Brain microvascular endothelial cell (primary cell): ENCODE measurements around the gene LAMP1.

Experiments used
- DNase-seq: peaks from one replicate; pipeline ENCODE4 v3.0.0-alpha.2; 2020
- H3K27ac ChIP-seq: fragments of 250-450 bp; sonication (Bioruptor Pico); 2 replicates; pipeline ENCODE4 v1.5.1; 2020; ENCODE audit warnings: mild to moderate bottlenecking, moderate library complexity
- H3K27me3 ChIP-seq: fragments of 250-450 bp; sonication (Bioruptor Pico); replicated peaks from 2 replicates; pipeline ENCODE4 v1.5.1; 2020; ENCODE audit warnings: mild to moderate bottlenecking
- H3K36me3 ChIP-seq: fragments of 250-450 bp; sonication (Bioruptor Pico); replicated peaks from 2 replicates; pipeline ENCODE4 v1.5.1; 2020; ENCODE audit warnings: mild to moderate bottlenecking
- H3K4me3 ChIP-seq: 2 replicates; pipeline ENCODE4 v1.5.1; 2011; ENCODE audit warnings: low read depth, mild to moderate bottlenecking, control low read depth, low read length, moderate library complexity
- CTCF ChIP-seq: IDR thresholded peaks from 2 replicates; pipeline ENCODE4 v1.5.1; 2011; ENCODE audit warnings: low read depth, mild to moderate bottlenecking, moderate library complexity, low read length, control low read depth, inconsistent platforms; ENCODE audit errors: missing control alignments
- in situ Hi-C: cut with HindIII; loops from 2 replicates; pipeline ENCODE4 v1.10.0; 2017; ENCODE audit warnings: low sequenced_read_pairs, low pct_ligation_motif_present

The LAMP1 gene

GRCh38 chr13:113353254-113353653, 56.2 kb downstream of the LAMP1 start:
- in situ Hi-C loops: no loop called here

GRCh38 chr13:113354831-113355610, 58.0 kb downstream of the LAMP1 start:
- Histone ChIP-seq H3K27me3 (no peaks in the 10 kb centered on the region), H3K36me3 (no peaks in the 10 kb centered on the region), H3K4me3 (no peak overlapping the region), H3K27ac (no peak overlapping the region)
- DNase-seq: no peak
- in situ Hi-C loops: no loop called here
- no peak for TF ChIP-seq CTCF

More at GRCh38 chr13:113353254-113353653, 56.2 kb downstream of the LAMP1 start:
- no peak for DNase-seq
- no peak for TF ChIP-seq CTCF
- H3K36me3 ChIP-seq: no peaks in the 10 kb centered on the region
- H3K27me3 ChIP-seq: no peaks in the 10 kb centered on the region
- no peak overlapping the region for H3K27ac ChIP-seq
- no peak overlapping the region for H3K4me3 ChIP-seq

DNA sequence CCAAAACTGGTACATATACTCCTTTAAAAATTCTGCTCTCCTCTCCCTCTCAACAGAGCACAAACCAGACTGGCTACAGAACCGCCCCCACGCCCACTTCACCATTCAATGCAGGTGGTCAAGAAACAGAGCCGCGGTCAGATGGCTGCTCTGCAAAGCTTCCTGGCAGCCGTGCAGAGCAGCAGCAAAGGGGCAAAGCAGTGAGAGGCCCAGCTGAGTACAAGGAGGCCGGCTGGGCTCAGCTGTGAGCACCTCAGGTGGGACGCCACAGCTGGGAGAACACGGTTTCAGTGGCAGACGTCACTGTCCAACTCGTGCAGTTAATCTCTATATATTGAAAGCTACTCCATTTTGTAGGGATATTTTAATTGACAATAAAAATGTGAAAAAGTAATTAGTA, 58.6 kb downstream of the LAMP1 start:
- no peak for TF ChIP-seq CTCF
- Histone ChIP-seq H3K27ac (no peak overlapping the region), H3K27me3 (no peaks in the 10 kb centered on the region), H3K36me3 (no peaks in the 10 kb centered on the region), H3K4me3 (no peak overlapping the region)
- DNase-seq: no peak
- in situ Hi-C loops: no loop called here

- TF ChIP-seq CTCF: no peak
- no peaks in the 10 kb centered on the region for H3K36me3 ChIP-seq
- no peak for DNase-seq
- no peaks in the 10 kb centered on the region for H3K27me3 ChIP-seq
- H3K27ac ChIP-seq: no peak overlapping the region
- no peak overlapping the region for H3K4me3 ChIP-seq
- in situ Hi-C loops: no loop called here
These were observed 59.6 kb downstream of the LAMP1 start for GRCh38 chr13:113356596-113356995.

- Histone ChIP-seq H3K4me3 (no peak overlapping the region), H3K27me3 (peaks cover 2% of the 10 kb centered on the region), H3K27ac (no peak overlapping the region), H3K36me3 (no peaks in the 10 kb centered on the region)
- in situ Hi-C loops: no loop called here
- TF ChIP-seq CTCF: no peak
- peak; percentile 71 for DNase-seq
These were observed 60.5 kb downstream of the LAMP1 start for GRCh38 chr13:113357529-113357928.

GRCh38 chr13:113358653-113359190, 61.7 kb downstream of the LAMP1 start:
- DNase-seq: no peak
- Histone ChIP-seq H3K4me3 (no peak overlapping the region), H3K36me3 (no peaks in the 10 kb centered on the region), H3K27me3 (peaks cover 14% of the 10 kb centered on the region), H3K27ac (no peak overlapping the region)
- in situ Hi-C loops: no loop called here
- TF ChIP-seq CTCF: no peak
